Stimulated activated CD4-positive, alpha-beta T cell treated with anti-CD3 and anti-CD28 coated beads, Interleukin-2, amount 100 ng/mL, for 4 hours (primary cell): Measurements from ENCODE around the gene IL12RB2.
"Not testable (repeated sequence)": the region's sequence is repeated elsewhere in the genome, so short reads cannot be mapped to it uniquely, and the experiment has no call there.

Source experiments
- DNase-seq: peaks from one replicate; pipeline ENCODE4 v3.0.0-alpha.2; 2020; ENCODE audit warnings: low read depth

The IL12RB2 gene

GRCh38 chr1:67399199-67399993 is 91.7 kb downstream of the IL12RB2 start:
- no peak for DNase-seq

- DNase-seq = not testable (repeated sequence)
These were observed 92.5 kb downstream of the IL12RB2 start for GRCh38 chr1:67400029-67400786.

- DNase-seq = no peak
These were observed 93.8 kb downstream of the IL12RB2 start for GRCh38 chr1:67401443-67401842.

- no peak for DNase-seq
These were observed 96.5 kb downstream of the IL12RB2 start for GRCh38 chr1:67404212-67404620.

DNA sequence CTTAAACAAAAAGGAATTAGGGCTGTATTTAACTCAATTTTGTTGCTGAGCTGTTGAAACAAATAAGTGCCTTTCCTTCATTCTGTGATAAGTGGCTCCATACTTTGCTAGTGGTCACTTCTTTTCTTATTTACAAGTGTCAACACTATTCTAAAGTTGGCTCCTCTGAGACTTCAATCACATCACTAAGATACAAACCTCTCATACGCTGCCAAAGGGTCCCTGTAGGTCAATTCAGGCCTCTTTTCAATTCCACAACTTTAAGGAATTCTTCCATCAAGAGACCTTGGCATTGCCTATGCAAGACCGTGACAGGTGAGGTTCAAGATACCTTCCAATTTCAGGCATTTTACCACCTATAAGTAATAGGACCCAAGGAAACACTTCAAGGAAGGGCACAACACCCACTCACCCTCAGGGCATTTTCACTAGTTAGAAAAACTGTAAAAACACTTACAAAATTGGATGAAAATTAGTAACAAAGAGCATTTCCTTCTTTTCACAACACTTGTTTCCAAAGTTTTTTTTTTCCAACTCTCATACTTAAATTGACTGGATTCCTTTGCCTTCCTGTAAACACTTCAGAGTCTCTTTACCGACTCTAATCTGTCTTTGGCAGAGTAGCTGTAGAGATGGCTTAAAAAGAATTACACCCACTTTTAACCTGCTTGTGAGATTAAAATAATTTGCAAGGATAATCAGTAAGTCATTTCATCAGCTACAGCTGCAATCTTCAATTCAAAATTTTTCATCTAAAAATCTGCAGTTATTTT is 98.0 kb downstream of the IL12RB2 start:
- no peak for DNase-seq

DNA sequence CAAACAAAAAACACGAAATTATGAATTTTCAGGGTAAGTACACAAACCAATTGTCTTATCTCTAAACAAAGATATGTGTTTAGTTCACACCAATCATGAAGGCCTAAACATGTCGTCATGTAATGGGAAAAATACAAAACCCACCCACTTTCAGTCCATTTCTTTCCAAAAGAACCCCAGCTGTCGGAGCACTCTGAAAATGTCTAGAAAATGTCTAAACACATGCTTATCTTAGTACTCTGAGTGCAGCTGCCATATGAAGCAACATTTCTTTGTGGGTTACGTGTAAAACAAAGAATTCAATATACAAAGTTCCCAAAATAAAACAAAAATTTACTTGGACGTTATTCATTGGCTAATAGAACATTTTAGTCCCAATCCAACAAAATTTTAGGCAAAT is 99.8 kb downstream of the IL12RB2 start:
- no peak for DNase-seq

GRCh38 chr1:67408148-67408547 is 100.5 kb downstream of the IL12RB2 start:
- DNase-seq = no peak

DNA sequence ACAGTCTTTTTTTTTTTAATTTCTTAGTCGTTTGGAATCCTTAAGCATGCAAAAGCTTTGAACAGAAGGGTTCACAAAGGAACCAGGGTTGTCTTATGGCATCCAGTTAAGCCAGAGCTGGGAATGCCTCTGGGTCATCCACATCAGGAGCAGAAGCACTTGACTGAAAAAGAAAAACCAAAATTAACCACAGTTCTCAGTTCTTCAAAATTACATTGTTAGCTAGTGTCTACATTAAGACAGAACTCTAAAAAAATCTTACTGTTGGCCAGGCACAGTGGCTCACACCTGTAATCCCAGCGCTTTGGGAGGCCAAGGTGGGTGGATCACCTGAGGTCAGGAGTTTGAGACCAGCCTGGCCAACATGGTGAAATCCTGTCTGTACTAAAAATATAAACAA is 105.4 kb downstream of the IL12RB2 start:
- not testable (repeated sequence) for DNase-seq

DNA sequence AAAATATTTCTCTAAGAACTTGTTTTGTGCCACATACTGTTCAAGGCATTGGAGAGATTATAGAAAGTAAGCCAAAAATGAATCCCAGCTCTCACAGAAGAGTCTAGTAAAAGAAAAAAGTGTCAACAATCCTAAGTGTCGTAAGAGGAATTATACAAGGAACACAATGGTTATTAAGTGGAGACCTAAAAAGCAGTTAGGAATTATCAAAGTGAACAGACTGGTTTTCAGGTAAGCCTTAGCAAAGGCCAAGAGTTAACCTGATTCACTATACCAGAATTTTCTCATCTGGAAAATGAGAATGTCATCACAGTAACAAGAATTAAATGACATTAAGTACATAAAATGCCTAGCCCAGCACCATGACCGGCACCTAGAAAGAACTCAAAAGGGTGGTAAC is 106.9 kb downstream of the IL12RB2 start:
- no peak for DNase-seq

DNA sequence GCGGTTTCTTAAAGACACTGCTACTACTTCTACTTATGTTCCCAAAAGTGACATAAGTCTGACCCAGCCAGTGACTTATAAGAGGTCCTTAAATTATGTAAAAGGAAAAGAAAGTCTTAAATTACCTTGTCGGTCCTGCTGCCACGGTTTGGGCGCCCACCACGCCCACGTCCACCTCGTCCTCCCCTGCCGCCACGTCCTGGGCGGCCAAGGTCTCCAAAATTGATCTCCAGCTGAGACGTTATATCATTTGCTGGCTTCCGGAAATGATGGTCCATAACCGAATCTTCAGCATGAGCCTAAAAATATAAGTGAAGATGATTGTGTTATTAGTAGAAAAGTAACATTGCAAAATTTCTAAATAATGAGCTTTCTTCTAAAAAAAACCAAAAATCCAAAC is 107.4 kb downstream of the IL12RB2 start:
- no peak for DNase-seq

- DNase-seq = not testable (repeated sequence)
These were observed 110.1 kb downstream of the IL12RB2 start for GRCh38 chr1:67417733-67418132.

GRCh38 chr1:67418839-67419586 is 111.3 kb downstream of the IL12RB2 start:
- no peak for DNase-seq

- no peak for DNase-seq
These were observed 113.3 kb downstream of the IL12RB2 start for GRCh38 chr1:67420835-67421492.

- DNase-seq = no peak
These were observed 119.8 kb downstream of the IL12RB2 start for GRCh38 chr1:67427465-67427864.

DNA sequence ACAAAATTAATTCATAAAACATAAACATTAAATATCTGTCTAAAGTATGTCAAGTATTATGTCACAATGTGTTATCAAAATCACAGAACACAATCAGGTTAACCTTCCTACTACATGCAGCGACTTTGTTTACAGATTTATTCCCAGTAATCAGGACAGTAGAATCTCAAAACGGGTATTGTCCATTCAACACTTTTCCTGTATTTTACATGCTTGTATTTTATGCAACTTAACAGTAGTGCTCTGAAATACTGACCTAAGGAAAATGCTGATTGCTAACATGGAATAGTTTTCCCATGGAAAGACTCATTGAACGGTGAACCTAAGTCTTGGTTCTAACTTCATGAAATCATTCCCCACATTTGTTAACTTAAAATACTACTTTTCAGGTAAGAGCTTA is 120.3 kb downstream of the IL12RB2 start:
- no peak for DNase-seq

DNA sequence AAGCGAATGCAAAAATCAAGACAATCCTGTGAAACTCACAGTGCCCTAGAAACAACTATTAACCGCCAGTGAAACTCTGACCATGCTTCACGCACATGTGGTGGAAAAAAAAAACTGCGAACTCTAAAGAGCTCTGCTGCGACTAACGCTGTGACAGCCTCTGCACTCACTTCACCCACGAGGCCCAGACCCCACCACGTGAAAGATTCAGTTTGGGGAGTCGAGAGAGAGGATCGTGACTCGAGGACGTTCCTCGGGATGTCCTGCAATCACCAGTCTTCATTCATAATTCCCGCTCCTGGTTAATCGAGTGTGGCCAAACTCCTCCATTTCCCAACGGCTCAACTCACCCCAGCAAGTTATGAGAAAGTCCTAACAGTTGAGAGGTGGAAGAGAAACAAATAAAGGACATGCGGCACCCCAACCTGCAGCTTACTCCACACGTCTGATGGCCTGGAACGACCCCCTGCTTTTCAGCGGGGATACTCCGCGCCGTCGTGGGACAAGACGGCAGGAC is 121.4 kb downstream of the IL12RB2 start:
- DNase-seq = peak; percentile 67

- peak; percentile 15 for DNase-seq
These were observed 122.1 kb downstream of the IL12RB2 start for GRCh38 chr1:67429528-67430357.

DNA sequence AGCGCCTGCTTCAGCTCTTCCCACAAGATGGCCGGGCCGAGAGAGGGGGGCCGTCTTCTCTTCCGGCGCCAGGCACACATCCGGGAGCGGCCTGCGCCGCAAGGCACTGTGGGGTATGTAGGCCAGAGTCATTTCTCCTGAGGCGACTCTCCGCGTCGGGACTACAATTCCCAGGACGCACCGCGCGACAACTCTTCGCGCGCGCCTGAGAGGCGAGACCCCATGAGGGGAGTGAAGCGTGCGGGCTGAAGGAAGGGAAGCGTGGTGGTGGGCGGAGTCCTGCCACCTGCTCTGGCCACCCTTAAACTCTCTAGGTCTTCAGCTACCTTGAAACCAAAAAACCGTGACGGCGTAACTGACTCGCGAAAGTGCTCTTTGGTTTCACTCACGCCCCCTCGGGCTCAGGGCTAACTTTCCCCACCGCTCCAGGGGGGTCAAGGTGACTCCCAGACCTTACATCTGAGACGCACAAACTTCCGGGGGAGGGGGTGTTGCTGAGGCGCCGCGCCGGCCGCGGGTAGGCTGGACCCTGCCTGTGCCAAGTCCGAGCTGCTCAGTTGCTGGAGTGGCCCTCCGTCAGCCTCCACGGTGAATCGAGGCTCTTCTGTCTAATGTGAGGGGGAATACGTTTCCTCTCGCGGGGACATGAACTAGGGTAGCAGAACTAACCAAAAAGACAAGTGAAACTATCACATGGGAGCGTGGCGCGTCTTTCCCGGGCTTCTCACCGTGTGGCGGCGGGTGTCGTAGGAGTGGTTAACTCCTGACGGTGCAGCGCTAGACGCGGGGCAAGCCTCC is 122.9 kb downstream of the IL12RB2 start, which contains the start of gene SERBP1:
Gene SERBP1, minus strand, starts transcription at position 45 of the 798 bp plus-strand sequence. CDS start 102 bp downstream, outside the sequence.
- peak; percentile 94 for DNase-seq

DNA sequence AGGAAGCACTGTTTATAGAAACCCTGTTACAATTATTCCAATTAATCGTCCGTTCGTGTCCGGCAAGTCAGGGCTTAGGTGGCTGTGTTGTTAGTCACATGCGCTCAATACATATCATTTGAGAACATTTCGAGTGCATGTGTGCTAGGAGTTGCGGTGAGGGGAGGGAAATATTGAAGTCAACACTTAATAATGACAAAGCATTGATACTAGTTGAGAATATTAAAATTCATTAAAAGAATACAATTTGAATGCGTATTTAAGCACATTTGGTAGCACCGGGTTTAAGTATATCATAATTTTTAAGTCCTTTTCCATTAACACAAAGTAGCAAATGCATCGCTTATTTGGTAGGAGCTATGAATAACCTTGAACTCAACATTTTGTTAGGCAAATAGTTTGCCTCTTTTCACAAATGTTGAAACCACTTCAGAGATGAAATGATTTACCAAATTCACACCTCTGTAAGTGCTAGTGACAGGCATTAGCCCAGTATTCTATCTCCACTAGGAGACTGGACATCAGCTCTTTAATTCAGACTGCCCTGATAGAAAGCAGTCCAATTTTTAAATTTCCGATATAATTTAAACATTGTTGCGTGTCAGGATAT is 123.6 kb downstream of the IL12RB2 start:
- DNase-seq = no peak
